Pancreas (tissue), 10 donors: ENCODE measurements around the gene TSPAN14. TPM values are rescaled to one million over a fixed set of nuclear protein-coding genes. Genes with fewer than 3 reads are reported as not detected.
"Not testable (repeated sequence)": the region's sequence is repeated elsewhere in the genome, so short reads cannot be mapped to it uniquely, and the experiment has no call there.

Source experiments
- ATAC-seq, 4 donors: fragments of 200-7000 bp; cut with Tn5 transposase; one replicate each; pipeline versions ENCODE4 v1.8.0 to v1.9.1; 2020; ENCODE audit warnings: mild to moderate bottlenecking in 4 of 4, moderate library complexity in 4 of 4
- DNase-seq, 6 donors: peaks; one replicate each; pipeline ENCODE4 v3.0.0-alpha.2; 2020
- FAIRE-seq: peaks from 2 replicates; lab custom pipeline; 2012; peaks lifted over from hg19 to GRCh38; lab: Jason Lieb, UNC
- H3K27ac ChIP-seq, 4 donors: fragments of 200-600 bp; sonication (generic); 1 replicate in 3 of 4; 2 replicates in 1 of 4; pipeline versions ENCODE4 v1.5.0 to v1.8.0; 2020
- H3K27me3 ChIP-seq, 4 donors: fragments of 200-600 bp; one replicate each; pipeline ENCODE4 v1.8.0; 2021
- H3K36me3 ChIP-seq, 3 donors: fragments of 200-600 bp; sonication (generic) in 1 of 3; one replicate each; pipeline versions ENCODE4 v1.5.0 to v1.8.0; 2020 to 2021
- H3K4me1 ChIP-seq, 3 donors: fragments of 200-600 bp; one replicate each; pipeline ENCODE4 v1.8.0; 2021
- H3K4me3 ChIP-seq, 4 donors: fragments of 200-600 bp; sonication (generic) in 2 of 4; one replicate each; pipeline versions ENCODE4 v1.5.0 to v1.8.0; 2020 to 2021
- H3K9me3 ChIP-seq, 4 donors: fragments of 200-600 bp; one replicate each; pipeline ENCODE4 v1.8.0; 2021
- CTCF ChIP-seq, 4 donors: fragments of 200-600 bp; sonication (generic) in 3 of 4; IDR thresholded peaks; one replicate each; pipeline versions ENCODE4 v1.5.0 to v1.8.0; 2021; ENCODE audit warnings: antibody characterized with exemption in 4 of 4
- WGBS, 2 donors: extraction: QIAGEN DNeasy Blood & Tissue Kit; methylation state at CpG; one replicate each; pipeline ENCODE4 v1.1.7; 2013; 5-methylcytosine and 5-hydroxymethylcytosine counted together
- intact Hi-C, 3 donors: fragments of 100-400 bp; cut with DNase I; formaldehyde crosslinking; loops; one replicate each; pipeline versions ENCODE4 v1.11.1 to v1.14.2; 2022
- polyA plus RNA-seq, 2 donors: library from polyadenylated mRNA; stranded (reverse); fragments of 200-250 nt; gene quantifications; one replicate each; pipeline ENCODE4 v1.2.3, GENCODE V29; 2013
- total RNA-seq, 6 donors: library from RNA; stranded (reverse); fragmentation: NEBNext Ultra II Directional in 4 of 6; extraction: Animal tissue kit (Norgen Biotek cat#: 25700) in 4 of 6; gene quantifications; one replicate each; pipeline versions ENCODE4 v1.2.1 to v1.2.4, GENCODE V29; 2021 to 2023
- donor health status: healthy with polysubstance abuse.
- donor health status: DM: no; HTN: no; CAD: no; lungs with moderate emphysema.
- donor health status: DM: no; HTN: no; CAD: no.
- donor health status: control.
- donor health status: control.
- donor health status: Bipolar disorder and iron deficiency.
- donor health status: DM: yes; HTN: yes; CAD: no.
- donor health status: DM: no; HTN: no; CAD: no.
- donor health status: DM: no; HTN: no; CAD: no.
- donor health status: DM: yes; HTN: yes; CAD: no.

TSPAN14 gene
- total and polyA plus RNA-seq, 8 donors = 10.6 to 61.9 (median 23.2) TPM

GRCh38 chr10:80540981-80541750 lies 87.1 kb downstream of the TSPAN14 start:
- FAIRE-seq (no peak), DNase-seq (no peak), ATAC-seq (no peak)
- Histone ChIP-seq H3K4me1 (no peaks in the 10 kb centered on the region), H3K27me3 (no peaks in the 10 kb centered on the region), H3K27ac (no peak overlapping the region), H3K36me3 (no peaks in the 10 kb centered on the region), H3K9me3 (no peaks in the 10 kb centered on the region), H3K4me3 (no peak overlapping the region)
- 63 to 71% methylated on average over 11 of the region's 11 CpGs for WGBS, 2 donors
- intact Hi-C loops = no loop called here
- no peak for TF ChIP-seq CTCF (IDR thresholded peaks at IDR 0.05)

GRCh38 chr10:80542053-80542452 lies 87.9 kb downstream of the TSPAN14 start:
- ATAC-seq (no peak), DNase-seq (no peak), FAIRE-seq (no peak)
- Histone ChIP-seq H3K27ac (no peak overlapping the region), H3K4me3 (no peak overlapping the region), H3K36me3 (no peaks in the 10 kb centered on the region), H3K27me3 (no peaks in the 10 kb centered on the region), H3K9me3 (no peaks in the 10 kb centered on the region), H3K4me1 (no peaks in the 10 kb centered on the region)
- TF ChIP-seq CTCF (IDR thresholded peaks at IDR 0.05) = no peak
- intact Hi-C loops = no loop called here
- 57% methylated on average over 4 of the region's 4 CpGs for WGBS, 2 donors

- DNase-seq (no peak), FAIRE-seq (no peak), ATAC-seq (no peak)
- Histone ChIP-seq H3K4me1 (no peaks in the 10 kb centered on the region), H3K27ac (no peak overlapping the region), H3K9me3 (no peaks in the 10 kb centered on the region), H3K27me3 (no peaks in the 10 kb centered on the region), H3K4me3 (no peak overlapping the region), H3K36me3 (no peaks in the 10 kb centered on the region)
- TF ChIP-seq CTCF (IDR thresholded peaks at IDR 0.05) = no peak
- WGBS, 2 donors = 90 to 95% methylated on average over 19 of the region's 19 CpGs
- intact Hi-C loops = no loop called here
These were observed 88.7 kb downstream of the TSPAN14 start for GRCh38 chr10:80542652-80543318.

GRCh38 chr10:80543319-80543672 lies 89.2 kb downstream of the TSPAN14 start:
- FAIRE-seq, intact Hi-C loops, H3K9me3 ChIP-seq, DNase-seq, ATAC-seq, H3K27me3 ChIP-seq, H3K4me3 ChIP-seq, H3K27ac ChIP-seq, H3K4me1 ChIP-seq, H3K36me3 ChIP-seq: not testable (repeated sequence)
- 96 to 97% methylated on average over 25 of the region's 25 CpGs for WGBS, 2 donors

GRCh38 chr10:80544316-80544953 lies 90.3 kb downstream of the TSPAN14 start:
- Histone ChIP-seq H3K27ac (no peak overlapping the region), H3K4me1 (no peaks in the 10 kb centered on the region), H3K27me3 (no peaks in the 10 kb centered on the region), H3K36me3 (no peaks in the 10 kb centered on the region), H3K9me3 (no peaks in the 10 kb centered on the region), H3K4me3 (no peak overlapping the region)
- intact Hi-C loops = no loop called here
- ATAC-seq (no peak), FAIRE-seq (no peak), DNase-seq (no peak)
- WGBS, 2 donors = 88 to 95% methylated on average over 12 of the region's 12 CpGs
- TF ChIP-seq CTCF (IDR thresholded peaks at IDR 0.05) = no peak
